Activated gamma-delta T cell treated with anti-CD3 and anti-CD28 coated beads, Interleukin-2, amount 50 U/mL, for 16 hours (primary cell): ENCODE measurements around the gene MIB2.
A peak's percentile ranks its signal among the peaks of the same experiment; 100 is the strongest.
"Not testable (repeated sequence)": the region's sequence is repeated elsewhere in the genome, so short reads cannot be mapped to it uniquely, and the experiment has no call there.

Source experiments
- DNase-seq: peaks from one replicate; pipeline ENCODE4 v3.0.0-alpha.2; 2020; ENCODE audit warnings: low read depth

The MIB2 gene

DNA sequence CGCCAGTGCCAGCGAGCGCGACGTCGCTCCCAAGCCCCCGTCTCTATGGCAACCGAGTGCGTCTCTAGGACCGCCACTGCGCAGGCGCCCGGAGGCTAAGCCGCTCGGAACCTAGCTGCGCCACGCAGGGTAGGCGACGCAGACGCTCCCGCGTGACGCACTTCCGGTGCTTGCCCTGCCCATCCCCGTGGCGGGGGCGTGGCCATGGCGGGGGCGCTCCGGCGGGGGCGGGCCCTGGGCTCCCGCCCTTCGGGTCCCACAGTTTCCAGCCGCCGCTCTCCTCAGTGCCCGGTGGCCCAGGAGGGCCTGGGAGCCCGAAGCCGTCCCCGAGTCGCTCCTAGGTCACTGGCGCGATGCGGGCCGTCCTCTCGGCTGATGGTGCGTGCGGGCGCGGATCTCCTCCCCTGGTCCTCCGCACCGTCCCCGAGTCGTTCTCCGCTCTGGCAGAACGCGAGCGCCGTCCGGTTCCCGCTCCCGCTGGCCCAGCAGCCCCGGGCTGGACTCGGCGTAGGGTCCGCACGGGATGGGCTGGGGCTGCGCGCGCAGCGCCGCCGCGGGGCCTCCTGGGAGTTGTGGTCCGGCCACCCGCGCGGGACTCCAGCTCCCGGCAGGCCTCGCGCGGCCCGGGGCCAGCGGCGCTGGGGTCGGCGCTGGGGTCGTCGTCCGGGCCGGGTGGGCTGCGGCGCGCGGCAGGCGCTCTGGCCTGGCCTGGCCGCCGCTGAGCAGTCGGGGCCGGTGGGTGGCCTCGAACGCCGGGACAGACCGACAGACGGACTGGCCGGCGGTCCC is at the start of gene MIB2:
MIB2 (plus strand) TSS at position 245 of the 789 bp plus-strand sequence. CDS start 7,953 bp downstream, outside the sequence.
- DNase-seq: peak; percentile 94

DNA sequence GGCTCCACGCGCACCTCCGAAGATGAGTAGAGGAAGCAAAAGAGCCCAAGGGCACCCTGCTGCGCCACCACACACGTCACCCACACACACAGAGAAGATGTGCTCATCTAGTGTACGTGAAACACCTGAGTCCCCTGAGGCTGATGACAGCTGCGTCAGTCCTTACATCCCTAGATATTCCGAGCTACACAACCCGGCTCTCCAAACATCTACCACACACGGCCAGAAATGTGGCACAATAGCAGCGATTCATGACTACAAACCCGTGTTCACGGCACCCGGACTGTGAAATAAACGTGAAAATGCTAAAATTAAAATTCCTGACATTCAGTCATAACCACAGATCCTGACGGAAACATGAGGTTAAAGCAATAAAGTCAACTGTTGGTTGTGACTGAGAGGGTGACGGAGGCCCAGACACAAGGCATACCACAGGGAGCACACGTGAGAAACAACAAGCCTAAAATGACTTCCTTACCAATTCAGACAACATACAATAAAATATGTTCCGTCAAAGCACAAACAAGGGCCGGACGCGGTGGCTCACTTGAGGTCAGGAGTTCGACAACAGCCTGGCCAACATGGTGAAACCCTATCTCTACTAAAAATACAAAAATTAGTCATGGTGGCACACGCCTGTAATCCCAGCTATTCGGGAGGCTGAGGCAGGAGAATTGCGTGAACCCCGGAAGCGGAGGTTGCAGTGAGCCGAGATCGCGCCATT is 48.0 kb upstream of the MIB2 start:
- DNase-seq: no peak

DNA sequence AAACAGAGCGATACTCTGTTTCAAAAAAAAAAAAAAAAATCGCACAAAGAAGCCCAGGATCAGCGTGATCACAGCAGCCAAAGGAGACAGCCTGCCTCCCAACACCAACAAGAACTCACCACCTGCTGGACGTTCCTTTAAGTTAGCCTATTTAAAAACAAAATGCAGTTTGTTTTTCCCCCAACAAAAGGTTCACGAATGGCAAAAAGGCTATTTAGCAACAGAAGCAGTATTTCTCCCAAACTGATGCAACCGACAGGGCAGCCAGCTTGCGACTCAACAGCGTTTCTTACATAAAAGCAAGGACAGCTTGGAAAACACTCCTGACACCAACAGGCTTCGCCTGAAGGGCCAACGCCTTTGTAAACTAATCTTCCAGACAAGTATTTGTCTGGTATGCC is 47.4 kb upstream of the MIB2 start:
- DNase-seq: no peak

DNA sequence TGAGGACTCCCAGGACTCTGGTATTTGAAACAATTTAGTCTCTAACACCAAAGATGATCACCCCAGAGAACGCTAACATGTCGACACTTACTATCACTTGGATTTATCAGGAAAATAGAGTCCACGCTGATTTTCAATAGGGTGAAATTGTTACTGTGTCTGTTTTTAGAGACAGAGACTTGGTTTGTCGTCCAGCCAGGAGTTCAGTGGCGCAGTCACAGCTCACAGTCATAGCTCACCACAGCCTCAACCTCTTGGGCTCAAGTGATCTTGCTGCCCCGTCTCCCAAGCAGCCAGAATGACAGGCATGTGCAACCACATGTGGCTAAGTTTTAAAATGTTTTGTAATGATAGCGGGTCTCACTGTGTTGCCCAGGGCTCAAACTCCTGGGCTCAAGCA is 46.0 kb upstream of the MIB2 start:
- no peak for DNase-seq

DNA sequence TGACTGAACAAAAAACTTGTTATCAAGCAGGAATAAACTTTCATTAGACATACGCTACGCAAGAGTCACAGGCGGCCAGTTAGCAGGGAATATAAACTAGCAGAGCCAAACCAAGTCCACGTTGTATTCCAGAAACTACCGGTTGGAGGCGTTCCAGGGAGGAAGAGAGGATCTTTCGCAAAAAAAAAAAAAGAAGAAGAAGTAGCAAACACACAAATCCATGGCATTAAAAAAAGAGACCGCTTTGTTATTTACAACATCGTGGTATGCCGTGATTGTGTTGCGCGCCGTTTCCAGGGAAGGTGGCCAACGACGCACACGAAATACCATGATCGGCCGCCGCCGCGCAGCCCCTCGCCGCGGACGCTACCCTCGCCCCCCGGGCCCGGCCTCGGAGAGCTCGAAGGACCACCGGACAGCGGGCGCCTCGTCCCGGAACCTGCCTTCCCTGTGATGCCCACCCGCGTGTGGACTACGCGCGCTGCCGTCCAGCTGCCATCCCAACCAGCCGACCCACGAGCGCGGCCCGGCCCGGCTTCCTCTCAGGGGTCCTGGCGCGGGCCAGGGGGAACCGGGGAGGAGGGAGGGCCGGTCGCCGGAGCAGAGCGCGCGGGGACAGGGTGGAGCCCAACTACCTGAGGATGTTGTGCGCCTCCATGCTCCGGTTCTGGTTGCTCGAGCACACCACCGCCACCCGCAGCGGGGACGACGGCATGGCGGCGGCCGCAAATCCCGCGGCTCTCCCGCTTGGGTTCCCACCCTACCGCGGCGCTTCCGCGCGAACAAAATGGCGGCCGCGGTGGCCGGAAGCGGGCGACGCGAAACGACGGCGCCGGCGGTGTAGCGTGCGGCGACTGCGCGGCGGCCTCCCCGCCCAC is 41.2 kb upstream of the MIB2 start:
- DNase-seq: peak; percentile 47

DNA sequence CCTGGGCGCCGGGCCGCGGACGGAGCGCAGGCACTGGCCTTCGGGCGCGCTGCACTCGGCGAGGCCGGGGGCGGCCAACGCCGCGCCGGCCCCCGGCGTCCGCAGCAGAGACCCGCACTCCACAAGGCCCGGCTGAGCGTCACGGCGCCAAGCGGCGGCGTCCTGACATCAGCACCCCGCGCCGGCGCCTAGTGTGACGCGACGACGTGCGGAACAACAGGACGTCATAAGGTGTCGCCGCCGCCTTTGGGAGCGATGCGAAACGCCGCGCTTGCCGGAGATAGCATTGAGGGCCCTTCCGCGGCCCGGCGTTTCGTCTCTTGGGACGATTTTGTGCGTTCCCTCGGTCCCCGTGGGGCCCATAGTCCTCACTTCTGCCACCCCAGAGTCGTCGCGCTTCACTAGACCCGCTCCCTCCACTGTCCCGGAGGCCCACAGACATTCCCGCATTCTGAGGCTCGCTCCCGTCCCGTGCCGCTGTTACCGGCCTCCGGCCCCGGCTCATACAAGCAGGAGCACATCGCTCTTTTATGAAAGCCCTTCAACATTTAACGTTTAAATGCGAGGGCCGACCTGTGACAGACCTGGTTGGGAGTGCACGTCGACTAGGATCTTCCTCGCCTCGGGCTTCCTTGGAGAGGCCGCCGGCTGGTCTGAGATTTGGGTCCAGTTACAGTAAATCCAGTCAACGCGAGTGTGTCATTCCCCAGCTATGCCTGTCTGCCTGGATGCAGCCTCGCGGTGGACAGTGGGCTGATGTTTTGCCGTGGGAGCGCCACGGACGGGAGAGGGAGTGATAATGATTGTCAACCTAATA is 40.4 kb upstream of the MIB2 start, which contains the start of gene SSU72:
SSU72 (minus strand) TSS at position 143 of the 817 bp plus-strand sequence. CDS start 306 bp downstream, outside the sequence.
- peak; percentile 87 for DNase-seq

DNA sequence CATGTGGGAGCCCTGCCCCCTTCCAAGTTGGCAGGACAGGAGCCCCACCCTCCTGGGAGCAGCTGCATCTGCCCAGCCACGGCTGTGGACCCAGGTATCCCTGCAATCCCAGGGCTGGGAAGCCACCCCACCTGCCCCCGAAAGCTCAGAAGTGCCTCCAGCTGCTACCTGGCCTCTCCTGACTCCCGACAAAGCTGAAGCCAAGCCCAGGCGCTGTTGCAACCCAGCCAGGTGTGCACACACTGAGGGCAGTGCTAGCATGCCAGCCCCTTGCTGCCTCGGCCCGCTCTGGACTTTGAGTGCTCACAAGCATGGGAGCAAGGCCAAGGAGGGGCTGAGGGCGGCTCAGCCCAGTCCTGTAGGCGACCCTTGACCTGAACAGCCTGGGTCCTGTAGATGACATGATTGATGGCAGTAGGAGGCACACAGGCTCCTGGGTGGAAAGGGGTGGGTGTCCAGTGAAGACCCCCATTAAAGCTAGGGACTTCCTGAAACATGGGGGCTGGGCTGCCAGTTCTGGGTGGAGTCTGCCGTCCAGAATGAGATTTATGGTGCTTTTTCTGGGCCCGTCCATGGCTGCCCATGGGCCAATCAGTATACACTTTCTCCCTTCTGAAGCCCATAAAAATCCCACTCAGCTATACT is 37.8 kb upstream of the MIB2 start:
- DNase-seq: no peak

DNA sequence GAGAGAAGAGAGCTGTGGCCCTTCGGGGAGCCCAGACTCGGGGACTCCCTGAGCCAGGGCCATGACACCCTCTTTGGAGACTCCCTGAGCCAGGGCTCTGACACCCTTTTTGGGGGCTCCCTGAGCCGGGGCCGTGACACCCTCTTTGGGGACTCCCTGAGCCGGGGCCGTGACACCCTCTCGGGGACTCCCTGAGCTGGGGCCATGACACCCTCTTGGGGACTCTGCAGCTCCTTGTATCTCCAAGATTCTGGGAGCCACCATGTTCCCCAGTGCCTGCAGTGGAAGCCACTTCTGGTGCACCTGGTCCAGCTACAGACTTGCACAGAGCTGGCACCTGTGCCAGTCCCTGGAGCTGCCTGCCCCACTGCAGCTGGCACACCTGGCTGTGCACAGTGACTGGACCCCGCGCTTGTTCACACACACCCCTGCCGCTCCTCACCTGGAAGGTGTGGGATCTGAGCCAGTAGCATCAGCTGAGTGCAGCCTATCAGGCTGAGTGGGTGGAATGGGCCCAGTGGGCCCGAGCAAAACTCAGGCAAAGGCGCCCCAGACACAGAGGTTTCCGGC is 36.8 kb upstream of the MIB2 start:
- DNase-seq: no peak

DNA sequence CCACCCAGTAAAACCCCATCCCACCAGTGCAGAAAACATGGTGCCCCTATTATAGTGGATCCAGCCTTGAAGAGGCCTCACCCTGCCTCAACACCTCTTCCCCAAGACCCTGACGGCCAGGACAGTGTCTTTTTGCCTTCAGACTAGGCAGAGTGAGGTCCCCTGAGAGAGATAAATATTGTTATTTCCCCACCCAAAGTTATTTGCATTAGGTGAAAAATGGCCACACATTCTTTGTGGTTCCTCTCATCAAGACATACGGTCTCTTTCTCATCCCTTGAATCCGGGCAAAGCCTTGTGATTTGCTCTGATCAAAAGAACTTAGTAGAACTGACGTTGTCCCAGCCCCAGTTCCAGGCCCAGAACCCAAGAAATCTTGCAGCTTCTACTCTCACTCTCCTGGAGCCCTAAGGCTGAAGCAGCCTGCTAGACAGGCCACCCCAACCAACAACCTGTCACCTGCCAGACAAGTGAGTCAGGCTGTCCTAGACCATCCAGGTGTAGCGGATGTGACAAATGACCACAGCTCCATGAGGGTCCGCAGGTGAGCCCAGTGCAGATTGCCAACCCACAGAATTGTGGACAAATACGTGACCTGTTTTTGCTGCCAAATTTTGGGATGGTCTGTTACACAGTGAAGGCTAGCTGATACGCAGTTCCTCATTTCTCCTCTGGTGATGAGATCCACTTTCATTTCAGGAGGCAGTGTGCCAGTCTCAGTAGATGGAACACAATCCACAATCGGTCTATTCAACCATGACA is 32.5 kb upstream of the MIB2 start:
- no peak for DNase-seq

DNA sequence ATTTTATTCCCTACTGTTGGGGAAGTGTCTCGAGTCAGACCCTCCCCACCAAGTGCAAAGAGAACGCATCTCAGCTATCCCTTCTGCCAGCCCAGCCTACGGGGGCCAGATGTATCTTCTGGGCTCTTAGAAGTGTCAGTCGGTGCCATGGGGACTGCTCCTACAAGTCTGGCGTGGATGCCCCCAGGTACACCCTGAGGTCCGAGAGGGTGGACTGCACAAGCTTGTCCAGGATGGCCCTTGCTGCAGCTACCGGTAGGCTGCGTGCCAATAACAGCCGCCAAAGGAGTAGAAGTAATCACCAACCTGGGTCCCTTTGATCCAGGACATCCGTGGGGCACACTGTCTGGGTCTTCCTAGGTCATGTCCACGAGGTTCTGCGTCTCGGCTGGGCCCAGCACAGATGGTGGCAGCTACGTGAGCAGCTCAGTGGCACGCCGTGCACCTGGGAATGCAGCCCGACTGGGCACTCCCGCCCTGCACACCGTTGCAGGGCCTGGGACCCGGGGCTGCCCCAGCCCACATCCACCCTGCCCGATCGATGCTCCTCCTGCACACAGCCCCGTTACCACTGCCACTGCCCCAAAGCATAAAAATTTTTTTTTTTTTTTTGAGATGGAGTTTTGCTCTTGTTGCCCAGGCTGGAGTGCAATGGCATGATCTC is 31.8 kb upstream of the MIB2 start:
- no peak for DNase-seq

DNA sequence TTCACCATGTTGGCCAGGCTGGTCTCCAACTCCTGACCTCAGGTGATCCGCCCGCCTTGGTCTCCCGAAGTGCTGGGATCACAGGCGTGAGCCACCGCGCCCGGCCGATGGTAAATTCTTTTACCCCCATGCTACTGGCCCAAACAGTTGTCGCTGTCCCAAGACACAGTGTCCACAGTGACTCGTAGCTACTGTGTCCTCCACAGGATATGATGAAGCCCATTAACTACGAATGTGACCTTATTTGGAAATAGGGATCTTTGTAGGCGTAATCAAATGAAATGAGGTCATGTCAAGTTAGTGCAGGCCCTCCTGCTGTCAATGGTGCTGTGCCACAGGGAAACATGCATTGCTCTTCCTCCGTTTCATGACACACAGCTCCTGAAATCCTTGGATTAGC is 23.8 kb upstream of the MIB2 start:
- no peak for DNase-seq

DNA sequence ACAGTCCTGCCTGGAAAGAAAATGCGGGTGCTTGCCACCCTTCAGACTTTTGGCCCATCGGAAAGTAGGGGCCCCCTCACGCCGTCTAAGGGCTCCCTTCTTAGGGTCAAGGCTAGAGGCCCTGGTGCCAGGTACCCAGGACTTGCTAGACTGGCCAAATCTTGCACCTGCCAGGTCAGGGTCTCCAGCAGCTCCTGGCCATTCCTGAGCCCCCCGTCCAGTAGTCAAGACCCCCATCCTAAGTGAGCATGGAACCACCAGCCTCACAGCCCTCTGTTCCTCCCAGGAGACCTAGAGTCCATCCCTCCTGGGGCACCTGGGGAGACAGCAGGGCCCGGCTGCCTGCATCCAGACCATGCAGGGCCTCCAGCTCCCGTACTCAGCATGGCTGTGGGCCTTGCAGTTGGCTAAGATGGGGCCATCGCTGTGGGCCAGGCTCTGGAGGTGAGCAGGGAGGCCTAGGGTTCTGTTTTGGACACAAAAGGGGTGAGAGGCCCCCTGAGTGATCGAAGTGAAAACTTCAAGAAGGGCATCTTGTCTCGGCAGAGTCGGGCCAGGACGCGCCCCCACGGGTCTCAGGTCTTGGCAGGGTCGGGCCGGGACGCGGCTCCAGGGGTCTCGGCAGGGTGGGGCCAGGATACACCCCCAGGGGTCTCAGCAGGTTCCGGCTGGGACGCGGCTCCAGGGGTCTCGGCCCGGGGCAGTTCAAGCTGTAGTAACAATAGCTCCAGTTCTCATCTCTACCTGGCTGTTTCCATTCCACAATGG is 21.3 kb upstream of the MIB2 start:
- no peak for DNase-seq

DNA sequence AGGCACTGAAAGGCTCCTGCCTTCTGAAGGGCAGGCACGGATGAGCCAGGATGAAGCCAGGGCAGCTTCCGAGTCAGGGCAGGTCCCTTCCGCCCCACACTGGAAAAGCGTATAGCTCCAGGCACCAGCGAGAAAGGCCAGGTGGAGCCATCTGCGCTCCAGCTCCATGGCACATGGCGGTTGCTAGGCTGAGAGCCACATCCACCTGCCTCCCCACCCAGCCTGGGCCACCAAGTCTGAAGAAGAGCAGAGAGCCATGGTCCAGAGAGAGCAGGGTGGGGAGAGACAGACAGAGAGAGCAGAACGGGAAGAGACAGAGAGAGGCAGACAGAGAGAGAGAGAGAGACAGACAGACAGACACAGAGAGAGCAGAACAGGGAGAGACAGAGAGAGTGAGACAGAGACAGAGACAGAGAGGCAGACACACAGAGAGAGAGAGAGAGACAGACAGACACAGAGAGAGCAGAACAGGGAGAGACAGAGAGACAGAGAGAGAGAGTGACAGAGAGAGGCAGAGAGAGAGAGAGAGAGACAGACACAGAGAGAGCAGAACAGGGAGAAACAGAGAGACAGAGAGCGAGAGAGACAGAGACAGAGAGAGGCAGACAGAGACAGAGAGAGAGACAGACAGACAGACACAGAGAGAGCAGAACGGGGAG is 20.6 kb upstream of the MIB2 start:
- DNase-seq: no peak

DNA sequence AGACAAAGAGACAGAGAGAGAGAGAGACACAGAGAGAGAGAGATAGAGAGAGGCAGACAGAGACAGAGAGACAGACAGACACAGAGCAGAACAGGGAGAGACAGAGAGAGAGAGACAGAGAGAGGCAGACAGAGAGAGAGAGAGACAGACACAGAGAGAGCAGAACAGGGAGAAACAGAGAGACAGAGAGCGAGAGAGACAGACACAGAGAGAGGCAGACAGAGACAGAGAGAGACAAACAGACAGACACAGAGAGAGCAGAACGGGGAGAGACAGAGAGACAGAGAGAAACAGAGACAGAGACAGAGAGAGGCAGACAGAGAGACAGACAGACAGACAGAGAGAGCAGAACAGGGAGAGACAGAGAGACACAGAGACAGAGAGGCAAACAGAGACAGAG is 20.0 kb upstream of the MIB2 start:
- not testable (repeated sequence) for DNase-seq

DNA sequence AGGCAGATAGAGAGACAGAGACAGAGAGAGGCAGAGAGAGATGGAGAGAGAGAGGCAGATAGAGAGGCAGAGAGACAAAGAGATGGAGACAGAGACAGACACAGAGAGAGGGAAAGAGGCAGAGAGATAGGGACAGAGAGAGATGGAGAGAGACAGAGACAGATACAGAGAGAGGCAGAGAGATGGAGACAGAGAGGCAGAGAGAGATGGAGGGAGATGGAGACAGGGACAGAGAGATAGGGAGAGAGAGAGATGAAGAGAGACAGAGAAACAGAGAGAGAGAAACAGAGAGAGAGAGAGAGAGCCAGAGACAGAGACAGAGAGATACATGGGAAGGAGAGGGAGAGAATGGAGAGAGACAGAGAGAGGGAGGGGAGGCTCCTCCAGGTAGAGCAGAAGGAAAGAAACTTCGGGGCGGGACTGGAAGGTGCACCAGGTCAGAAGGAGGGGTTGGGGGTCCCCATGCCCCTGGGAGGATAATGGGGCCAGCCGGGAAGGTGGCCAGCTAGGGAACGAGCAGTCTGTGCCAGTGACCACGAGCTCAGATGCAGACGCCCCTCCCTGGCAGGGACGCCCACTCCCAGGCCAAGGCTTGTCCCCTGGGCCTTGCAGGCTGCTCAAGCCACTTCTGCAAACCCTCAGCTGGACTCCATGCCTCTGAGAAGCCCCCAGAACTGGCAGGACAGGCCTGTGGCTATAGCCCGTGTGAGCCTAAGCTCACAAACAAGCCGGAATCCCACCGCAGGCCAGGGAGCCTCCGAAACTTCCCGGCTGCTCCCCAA is 18.6 kb upstream of the MIB2 start:
- no peak for DNase-seq

DNA sequence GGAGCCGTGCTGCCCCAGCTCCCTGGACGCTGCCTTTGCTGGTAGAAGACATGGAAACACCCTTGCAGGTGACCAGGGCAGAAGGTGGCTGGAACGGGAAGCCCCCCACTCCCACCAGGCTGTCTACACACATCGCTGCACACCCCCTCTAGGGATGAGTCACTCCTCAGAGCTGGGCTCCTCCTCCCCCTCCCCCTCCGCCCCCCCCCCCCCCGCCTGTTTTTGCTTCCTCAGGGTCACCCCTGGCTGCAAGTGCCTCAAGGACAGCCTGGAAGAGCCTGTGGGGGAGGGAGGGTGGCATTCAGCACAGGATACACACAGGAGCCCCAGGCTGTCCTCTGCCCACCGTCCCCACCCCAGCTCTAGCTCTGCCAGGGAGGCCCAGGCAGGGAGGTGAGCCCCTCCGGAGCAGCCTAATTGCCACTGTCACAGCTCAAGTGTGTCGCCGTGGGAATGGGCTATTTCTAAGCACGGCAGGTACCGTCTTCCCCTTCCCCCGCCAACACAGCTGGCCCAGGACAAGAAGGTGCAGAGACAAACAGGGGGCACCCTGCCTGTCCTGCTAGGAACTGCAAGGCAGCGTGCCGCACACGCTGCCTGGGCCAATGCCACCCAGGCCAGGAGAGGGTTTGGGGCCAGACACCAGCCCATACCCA is 17.9 kb upstream of the MIB2 start:
- DNase-seq: no peak
